Hematopoietic multipotent progenitor cell treated with erythropoietin and hydrocortisone succinate and interleukin-3 and kit ligand, for 8 days (in vitro differentiated cells): Measurements from ENCODE around the gene ESRP2.

Experiments used
- DNase-seq: peaks from one replicate; pipeline ENCODE4 v3.0.0-alpha.2; 2015

The ESRP2 gene

DNA sequence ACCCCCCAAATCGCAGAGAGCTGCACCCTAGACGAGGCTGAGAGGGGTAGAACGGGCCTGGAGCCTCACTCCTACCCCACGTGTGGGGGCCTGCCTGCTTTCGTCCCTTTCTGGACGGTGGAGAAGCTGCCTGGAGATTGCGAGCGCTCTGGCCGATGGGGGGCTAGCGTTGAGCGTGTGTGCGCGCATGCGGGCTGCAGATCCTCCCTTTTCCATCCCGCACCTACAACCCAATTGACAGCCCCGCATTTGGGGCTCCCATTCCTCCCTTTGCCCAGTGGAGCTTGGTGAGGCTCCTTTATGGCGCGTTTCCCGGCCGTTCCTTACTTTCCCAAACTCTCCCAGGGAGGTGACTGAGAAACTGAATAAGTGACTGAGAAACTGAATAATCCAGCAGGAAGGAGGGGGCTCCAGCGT is 907 bp upstream of the ESRP2 start:
- DNase-seq: no peak

DNA sequence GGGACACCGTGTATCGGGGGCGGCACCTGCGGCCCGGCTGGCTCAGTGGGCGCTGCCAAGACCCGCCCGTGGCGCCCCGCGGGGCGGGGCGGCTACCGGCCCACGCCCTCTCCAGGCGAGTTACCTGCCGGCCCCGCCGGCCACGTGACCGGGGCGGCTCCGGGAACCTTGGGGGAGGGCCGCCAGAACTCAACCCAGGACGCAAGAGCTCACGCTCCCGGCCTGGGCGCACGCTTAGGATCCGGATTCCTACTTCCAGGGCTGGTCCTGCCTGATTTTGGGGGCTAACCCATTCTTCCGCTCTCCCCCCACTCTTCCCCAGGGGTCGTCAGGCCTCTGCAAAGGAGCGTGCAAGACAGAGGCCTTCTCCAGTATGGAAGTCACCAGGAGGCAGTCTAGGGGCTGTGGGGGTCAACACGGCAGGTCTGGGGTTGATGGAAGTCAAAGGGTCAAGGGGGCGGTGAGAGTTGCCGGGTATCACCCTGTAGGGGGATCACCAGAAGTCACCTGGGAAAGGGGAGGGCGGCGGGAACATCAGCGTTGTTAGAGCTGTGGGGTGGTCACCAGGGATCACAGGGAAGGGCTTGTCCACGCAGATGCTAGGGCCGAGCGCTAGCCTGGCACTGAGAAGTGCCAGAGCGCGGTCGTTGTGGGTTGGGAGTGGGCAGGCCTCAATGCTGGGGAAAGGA is 354 bp upstream of the ESRP2 start:
- peak; percentile 63 for DNase-seq

DNA sequence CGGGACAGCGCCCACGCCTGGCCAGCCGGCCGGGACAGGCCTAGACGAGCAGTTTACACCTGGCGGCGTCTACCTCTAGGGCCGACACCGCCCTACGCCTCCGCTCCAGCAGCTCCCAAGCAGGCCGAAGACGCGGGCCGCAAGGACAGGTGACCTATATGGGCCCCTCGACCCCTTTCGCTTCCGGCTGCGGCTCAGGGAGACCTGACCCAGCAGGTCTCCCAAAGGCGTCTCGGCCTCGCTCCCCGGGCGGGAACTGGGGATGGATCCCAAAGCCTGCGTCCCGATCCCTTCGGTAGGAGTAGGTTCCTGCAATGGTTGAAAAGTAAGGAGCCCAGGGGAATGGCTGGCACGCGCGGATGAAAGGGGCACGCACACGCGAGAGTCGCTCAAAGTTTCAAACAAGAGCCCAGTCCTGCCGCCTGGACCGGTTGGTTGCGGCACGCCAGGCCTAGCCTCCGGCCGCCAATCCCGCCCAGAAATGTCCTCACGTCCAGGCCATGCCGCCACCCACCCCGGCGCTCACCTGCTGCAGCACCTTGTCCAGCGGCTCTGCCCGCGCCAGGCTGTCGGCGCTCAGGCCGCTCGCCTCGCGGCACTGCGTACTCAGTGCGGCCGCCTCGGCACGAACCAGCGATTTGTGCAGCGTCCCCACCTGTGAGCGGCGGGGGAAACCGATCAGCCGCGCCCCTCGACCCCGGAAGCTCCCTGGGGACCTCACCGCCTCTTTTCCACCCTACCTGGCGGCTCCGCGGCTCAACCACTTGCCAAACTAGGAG is 630 bp downstream of the ESRP2 start:
- no peak for DNase-seq

DNA sequence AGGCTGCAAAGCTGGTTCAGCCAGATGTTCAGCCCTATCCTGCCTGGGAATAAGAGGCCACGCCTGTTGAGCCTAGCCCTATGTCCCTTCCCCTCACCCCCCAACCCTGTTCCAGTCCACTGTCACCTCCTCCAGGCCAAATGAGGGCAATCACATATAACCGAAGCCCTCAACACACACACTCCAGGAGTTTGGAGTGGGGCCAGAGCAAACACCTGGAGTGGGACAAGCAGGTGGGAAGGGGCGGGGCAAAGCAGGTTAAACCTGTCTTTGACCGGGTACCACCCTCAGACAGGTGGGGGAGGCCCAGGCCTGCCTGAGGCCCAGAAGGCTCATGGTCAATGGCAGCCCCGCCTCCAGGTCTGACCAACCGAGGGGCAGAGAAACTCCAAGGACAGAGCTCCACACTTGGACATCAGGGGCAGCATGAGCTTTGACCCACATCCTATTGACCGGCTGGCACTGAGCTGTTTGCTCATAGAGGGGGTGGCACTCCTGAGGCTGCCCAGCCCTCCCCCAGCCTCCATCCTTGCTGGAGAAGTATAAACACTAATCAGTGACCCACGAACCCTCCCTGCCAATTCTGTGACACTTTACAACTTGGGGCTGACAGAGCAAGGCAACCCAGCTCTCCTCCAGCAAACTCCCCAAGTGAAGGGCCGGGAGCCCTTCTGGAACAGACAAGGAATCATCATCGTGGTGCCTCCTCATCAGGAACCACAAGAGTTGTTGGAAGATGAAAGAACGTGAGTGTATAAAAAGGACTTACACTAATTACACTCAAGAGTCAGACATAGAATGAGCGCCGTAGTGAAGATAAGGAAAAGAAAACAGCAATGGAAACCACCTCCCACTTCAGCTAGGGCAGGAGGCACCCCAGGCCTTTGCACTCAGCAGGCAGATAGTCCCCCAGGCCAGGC is 1.5 kb downstream of the ESRP2 start:
- no peak for DNase-seq

GRCh38 chr16:68233835-68234187 is 2.1 kb downstream of the ESRP2 start:
- no peak for DNase-seq

DNA sequence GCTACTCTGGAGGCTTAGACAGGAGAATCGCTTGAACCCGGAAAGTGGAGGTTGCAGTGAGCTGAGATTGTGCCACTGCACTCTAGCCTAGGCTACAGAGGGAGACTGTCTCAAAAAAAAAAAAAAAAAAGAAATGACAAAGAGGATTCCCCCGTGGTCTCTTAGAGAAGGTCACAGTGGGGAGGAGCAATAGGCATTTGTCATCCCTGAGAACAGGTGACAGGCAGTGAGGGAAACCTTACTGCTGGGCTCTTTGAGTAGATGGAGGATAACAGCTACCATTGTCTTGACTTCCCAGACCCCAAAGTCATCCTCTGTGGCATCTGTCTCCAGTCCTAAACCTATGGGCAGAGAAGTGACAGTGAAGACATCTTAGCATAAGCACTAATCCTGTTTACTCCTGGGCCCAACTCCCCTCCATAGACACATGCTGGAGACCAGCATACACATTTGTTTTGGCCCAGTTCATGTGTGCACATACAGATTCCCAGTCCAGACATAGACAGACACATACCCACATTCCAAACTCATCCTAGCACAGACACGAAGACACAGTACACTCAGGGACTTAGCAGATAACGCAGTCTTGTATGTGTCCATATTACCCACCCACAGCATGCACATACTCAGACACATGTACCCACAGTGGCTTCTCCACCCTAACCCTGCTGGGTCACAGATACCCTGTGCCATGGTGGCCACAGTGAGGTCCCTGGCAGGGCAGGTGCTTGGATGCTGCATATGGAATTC is 2.7 kb downstream of the ESRP2 start:
- no peak for DNase-seq

- DNase-seq: no peak
These were observed 3.6 kb downstream of the ESRP2 start for GRCh38 chr16:68232335-68232734.

GRCh38 chr16:68231384-68232136 is 4.4 kb downstream of the ESRP2 start:
- no peak for DNase-seq

GRCh38 chr16:68230956-68231355 is 5.0 kb downstream of the ESRP2 start:
- DNase-seq: no peak

GRCh38 chr16:68230176-68230571 is 5.8 kb downstream of the ESRP2 start:
- DNase-seq: no peak

GRCh38 chr16:68229431-68230175 is 6.3 kb downstream of the ESRP2 start:
- DNase-seq: peak; percentile 78

- no peak for DNase-seq
These were observed 7.3 kb downstream of the ESRP2 start for GRCh38 chr16:68228652-68229051.

DNA sequence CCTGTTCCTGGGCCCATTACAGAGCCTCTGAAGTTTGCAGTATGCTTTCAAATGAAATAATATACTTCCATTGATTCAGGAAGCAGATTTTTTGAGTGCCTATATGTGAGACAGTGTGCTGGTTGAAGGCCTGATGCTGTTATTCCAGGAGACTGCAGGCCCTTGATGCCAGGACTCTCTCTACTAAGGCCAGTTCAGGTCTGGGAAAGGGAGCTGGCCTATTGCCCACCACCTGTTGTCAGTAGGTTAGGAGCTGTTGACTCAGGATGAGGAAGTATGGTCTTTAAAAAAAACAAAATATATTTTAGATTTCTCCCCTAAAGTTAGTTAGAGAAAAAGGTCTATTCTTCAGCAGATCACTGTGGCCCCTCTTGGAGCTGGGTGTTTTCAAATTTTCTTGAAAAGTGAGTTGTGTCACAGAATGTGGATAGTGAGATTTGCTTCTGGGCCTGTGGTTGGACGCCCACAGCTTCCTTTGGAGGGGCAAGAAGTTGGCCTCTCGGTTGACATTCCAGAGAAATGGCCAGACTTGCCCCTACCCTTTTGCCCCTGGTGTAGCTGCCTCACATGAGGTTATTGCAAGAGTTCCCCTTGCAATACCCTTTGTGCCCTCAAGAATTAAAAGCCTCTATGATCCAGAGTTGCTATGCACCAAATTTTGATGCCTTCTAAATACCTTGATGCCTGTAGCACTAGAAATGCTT is 7.9 kb downstream of the ESRP2 start:
- DNase-seq: no peak

- no peak for DNase-seq
These were observed 8.6 kb downstream of the ESRP2 start for GRCh38 chr16:68227183-68227793.

GRCh38 chr16:68226116-68226515 is 9.8 kb downstream of the ESRP2 start:
- no peak for DNase-seq

- no peak for DNase-seq
These were observed 12.9 kb downstream of the ESRP2 start for GRCh38 chr16:68223072-68223471.

DNA sequence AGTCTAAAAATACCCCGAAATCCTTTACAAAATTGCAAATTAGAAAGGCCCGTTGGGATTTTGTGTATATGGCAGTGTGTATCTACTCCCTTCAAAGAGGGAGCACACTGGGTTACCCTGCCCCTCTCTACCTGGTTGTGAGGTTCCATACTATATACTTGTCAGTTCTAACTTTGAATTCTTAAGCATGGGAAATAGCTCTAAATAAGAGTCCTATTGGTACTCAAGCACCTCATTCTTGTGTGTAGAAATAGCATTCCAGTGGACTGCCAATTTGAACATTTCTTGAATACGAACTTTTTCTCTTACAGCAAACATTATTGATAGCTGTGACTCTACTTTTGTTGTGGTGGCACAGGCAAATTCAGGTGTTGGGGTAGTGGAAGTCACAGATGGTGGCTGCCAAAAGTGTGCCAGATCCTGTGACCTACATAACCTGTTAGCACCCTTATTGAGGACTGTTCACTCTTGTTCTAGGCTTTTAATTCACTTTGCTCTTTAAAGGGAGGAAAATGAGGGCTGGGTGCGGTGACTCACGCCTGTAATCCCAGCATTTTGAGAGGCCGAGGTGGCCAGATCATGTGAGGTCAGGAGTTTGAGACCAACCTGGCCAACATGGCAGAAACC is 16.1 kb downstream of the ESRP2 start:
- no peak for DNase-seq

GRCh38 chr16:68217506-68217905 is 18.4 kb downstream of the ESRP2 start:
- no peak for DNase-seq

- no peak for DNase-seq
These were observed 19.7 kb downstream of the ESRP2 start for GRCh38 chr16:68216240-68216639.

DNA sequence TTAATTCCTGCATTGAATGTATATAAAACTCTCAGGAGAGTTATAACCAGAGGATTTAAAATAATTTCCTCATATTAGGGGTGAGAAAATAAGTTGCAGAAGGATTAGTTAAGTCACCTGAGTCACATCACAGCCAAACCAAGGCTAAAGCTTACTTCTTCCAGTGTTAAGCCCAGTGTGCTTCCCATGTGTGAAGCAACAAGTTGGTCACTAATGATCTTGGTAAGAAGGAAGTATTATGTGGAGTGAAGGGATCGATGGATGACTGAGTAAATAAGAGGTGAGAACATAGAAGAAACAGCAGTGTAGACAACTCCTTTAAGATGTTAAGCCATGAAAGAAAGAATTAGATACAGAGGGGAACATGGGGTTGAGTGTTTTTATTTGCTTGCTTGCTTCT is 20.6 kb downstream of the ESRP2 start:
- no peak for DNase-seq
